Karpas-422 (cell line): Measurements from ENCODE around the gene CD84. TPM values are rescaled to one million over a fixed set of nuclear protein-coding genes. Genes with fewer than 3 reads are reported as not detected.
A peak's percentile ranks its signal among the peaks of the same experiment; 100 is the strongest.
"Not testable (repeated sequence)": the region's sequence is repeated elsewhere in the genome, so short reads cannot be mapped to it uniquely, and the experiment has no call there.

Source experiments
- DNase-seq: peaks from one replicate; pipeline ENCODE4 v3.0.0-alpha.2; 2015
- H2AFZ ChIP-seq: fragments of 200-600 bp; sonication (generic); 2 replicates; pipeline ENCODE4 v1.6.1; 2014; ENCODE audit warnings: antibody characterized with exemption, low read length, mixed read lengths
- H3K27ac ChIP-seq: fragments of 200-600 bp; sonication (generic); 2 replicates; pipeline ENCODE4 v1.5.1; 2014; ENCODE audit warnings: mild to moderate bottlenecking, low read length, moderate library complexity
- H3K27me3 ChIP-seq: fragments of 200-600 bp; sonication (generic); 2 replicates; pipeline ENCODE4 v1.6.1; 2014; ENCODE audit warnings: low read length, mixed read lengths
- H3K36me3 ChIP-seq: fragments of 200-600 bp; sonication (generic); 2 replicates; pipeline ENCODE4 v1.6.1; 2014; ENCODE audit warnings: low read length, mixed read lengths; ENCODE audit not compliant: insufficient read depth
- H3K4me1 ChIP-seq: fragments of 200-600 bp; sonication (generic); 2 replicates; pipeline ENCODE4 v1.6.1; 2014; ENCODE audit warnings: mild to moderate bottlenecking, low read length, mixed read lengths
- H3K4me2 ChIP-seq: fragments of 200-600 bp; sonication (generic); 2 replicates; pipeline ENCODE4 v1.6.1; 2014; ENCODE audit warnings: low read length, low read depth, mild to moderate bottlenecking; ENCODE audit not compliant: poor library complexity, severe bottlenecking
- H3K4me3 ChIP-seq: fragments of 200-600 bp; sonication (generic); 2 replicates; pipeline ENCODE4 v1.5.1; 2014; ENCODE audit warnings: mild to moderate bottlenecking, antibody characterized with exemption, low read length, mixed read lengths
- H3K79me2 ChIP-seq: fragments of 200-600 bp; sonication (generic); 2 replicates; pipeline ENCODE4 v1.6.1; 2014; ENCODE audit warnings: mild to moderate bottlenecking, low read length, mixed read lengths
- H3K9ac ChIP-seq: fragments of 200-600 bp; sonication (generic); 2 replicates; pipeline ENCODE4 v1.6.0; 2014; ENCODE audit warnings: low read length
- H3K9me2 ChIP-seq: fragments of 200-600 bp; sonication (generic), shearing (Covaris generic); replicated peaks from 2 replicates; pipeline ENCODE4 v1.6.0; 2014; ENCODE audit warnings: mild to moderate bottlenecking, low read length, moderate library complexity; ENCODE audit not compliant: insufficient read depth
- H3K9me3 ChIP-seq: fragments of 300-700, 200-600 bp; sonication (generic); 2 replicates; pipeline ENCODE4 v1.6.1; 2014; ENCODE audit warnings: low read length, mixed read lengths
- H4K20me1 ChIP-seq: fragments of 200-600 bp; sonication (generic); 2 replicates; pipeline ENCODE4 v1.6.1; 2014; ENCODE audit warnings: mild to moderate bottlenecking, antibody characterized with exemption, low read length, low read depth; ENCODE audit not compliant: insufficient read depth
- total RNA-seq: library from RNA; depleted of rRNA; stranded (reverse); fragments of >200 nt; shearing (Covaris generic); gene quantifications from 2 replicates; pipeline ENCODE4 v1.2.3, GENCODE V29; 2014; ENCODE audit warnings: low replicate concordance; rRNA removed

CD84 gene
- total RNA-seq, 1 experiment from 2014 or later, result 29.4 TPM

GRCh38 chr1:160498301-160499065, 80.8 kb downstream of the CD84 start:
- H3K9me3 ChIP-seq, result peaks cover 14% of the 10 kb centered on the region

GRCh38 chr1:160496334-160496733, 83.0 kb downstream of the CD84 start:
- H3K79me2 ChIP-seq, result peaks cover 7% of the 10 kb centered on the region; the same call in 1 of the 2 replicates
- no peak overlapping the region for H3K27ac ChIP-seq
- no peak overlapping the region for H3K4me2 ChIP-seq
- no peak for DNase-seq
- no peaks in the 10 kb centered on the region for H3K9me2 ChIP-seq
- H3K9me3 ChIP-seq, result peaks cover 14% of the 10 kb centered on the region
- H2AFZ ChIP-seq, result no peak overlapping the region
- no peak overlapping the region for H3K4me3 ChIP-seq
- peaks cover 26% of the 10 kb centered on the region for H3K4me1 ChIP-seq
- H3K36me3 ChIP-seq, result peaks cover 18% of the 10 kb centered on the region
- no peaks in the 10 kb centered on the region for H4K20me1 ChIP-seq
- H3K27me3 ChIP-seq, result no peaks in the 10 kb centered on the region
- H3K9ac ChIP-seq, result no peak overlapping the region

More at GRCh38 chr1:160498301-160499065, 80.8 kb downstream of the CD84 start:
- H3K27me3 ChIP-seq, H3K27ac ChIP-seq, H3K4me3 ChIP-seq, H3K4me2 ChIP-seq, DNase-seq, H3K9me2 ChIP-seq, H3K9ac ChIP-seq, H2AFZ ChIP-seq, H4K20me1 ChIP-seq: not testable (repeated sequence)
- peaks cover 17% of the 10 kb centered on the region for H3K4me1 ChIP-seq
- peaks cover 18% of the 10 kb centered on the region; the same call in 1 of the 2 replicates for H3K79me2 ChIP-seq
- H3K36me3 ChIP-seq, result peaks cover 18% of the 10 kb centered on the region

- peaks cover 11% of the 10 kb centered on the region for H3K9me3 ChIP-seq
- H4K20me1 ChIP-seq, result no peaks in the 10 kb centered on the region
- H3K4me2 ChIP-seq, result no peak overlapping the region
- no peaks in the 10 kb centered on the region for H3K27me3 ChIP-seq
- no peak overlapping the region for H3K4me3 ChIP-seq
- H3K9me2 ChIP-seq, result no peaks in the 10 kb centered on the region
- peaks cover 44% of the 10 kb centered on the region for H3K4me1 ChIP-seq
- peaks cover 15% of the 10 kb centered on the region for H3K36me3 ChIP-seq
- no peak overlapping the region for H2AFZ ChIP-seq
- peak; percentile 64 for DNase-seq
- H3K9ac ChIP-seq, result no peak overlapping the region
- H3K27ac ChIP-seq, result peak overlapping the region; percentile 29; the same call in 1 of the 2 replicates
- H3K79me2 ChIP-seq, result 0 out of 2 replicates have a peak, but pooled peaks cover under 1% of the 10 kb centered on the region
These were observed 84.7 kb downstream of the CD84 start for GRCh38 chr1:160494620-160495019.

- Histone ChIP-seq H2AFZ (no peak overlapping the region), H3K9ac (no peak overlapping the region), H3K4me3 (no peak overlapping the region), H3K27me3 (no peaks in the 10 kb centered on the region), H3K9me2 (no peaks in the 10 kb centered on the region), H3K4me2 (no peak overlapping the region), H3K79me2 (no peaks in the 10 kb centered on the region), H3K36me3 (peaks cover 10% of the 10 kb centered on the region), H3K9me3 (no peaks in the 10 kb centered on the region), H3K4me1 (peaks cover 64% of the 10 kb centered on the region), H4K20me1 (no peaks in the 10 kb centered on the region), H3K27ac (no peak overlapping the region)
- DNase-seq, result no peak
These were observed 86.7 kb downstream of the CD84 start for GRCh38 chr1:160492617-160493016.

- Histone ChIP-seq H3K9me2 (no peaks in the 10 kb centered on the region), H3K4me1 (peaks cover 70% of the 10 kb centered on the region), H3K4me2 (no peak overlapping the region), H3K27ac (peak overlapping the region; percentile 97), H3K4me3 (no peak overlapping the region), H4K20me1 (no peaks in the 10 kb centered on the region), H3K36me3 (peaks cover 16% of the 10 kb centered on the region), H3K9me3 (no peaks in the 10 kb centered on the region), H3K27me3 (no peaks in the 10 kb centered on the region), H2AFZ (no peak overlapping the region), H3K79me2 (no peaks in the 10 kb centered on the region), H3K9ac (0 out of 2 replicates have a peak overlapping the region, but pooled peaks have one; percentile 1)
- no peak for DNase-seq
These were observed 87.3 kb downstream of the CD84 start for GRCh38 chr1:160491981-160492380.

Other genes with a start within 250 kb of the CD84 start
- 107 TPM in 2 replicates for gene COPA, start 236.2 kb downstream of the CD84 start, total RNA-seq
- 76.9 and 79.9 TPM in 2 replicates for gene NCSTN, start 236.1 kb downstream of the CD84 start, total RNA-seq
- gene NHLH1, start 212.4 kb downstream of the CD84 start, total RNA-seq, result 0.48 TPM in 1 of 2 replicates, not detected in the other
- gene VANGL2, start 178.9 kb downstream of the CD84 start, total RNA-seq, result 0.07 TPM in 1 of 2 replicates, not detected in the other
- gene SLAMF6, start 56.2 kb downstream of the CD84 start, total RNA-seq, result 19.3 and 66.0 TPM in 2 replicates
- gene SLAMF1, start 67.5 kb upstream of the CD84 start, total RNA-seq, result 0.30 and 1.1 TPM in 2 replicates
- gene CD48, start 132.3 kb upstream of the CD84 start, total RNA-seq, result 26.9 and 56.3 TPM in 2 replicates
- gene SLAMF7, start 159.8 kb upstream of the CD84 start, total RNA-seq, result 0.15 and 0.76 TPM in 2 replicates
- 1.6 and 1.7 TPM in 2 replicates for gene LY9, start 216.7 kb upstream of the CD84 start, total RNA-seq